Right atrium auricular region (tissue), 2 donors: Measurements from ENCODE around the gene SLC25A21. TPM values are rescaled to one million over a fixed set of nuclear protein-coding genes. Genes with fewer than 3 reads are reported as not detected.

Experiments
- DNase-seq: peaks from one replicate; pipeline ENCODE4 v3.0.0-alpha.2; 2019; ENCODE audit warnings: low spot score
- H3K27ac ChIP-seq, 2 donors: fragments of 200-600 bp; sonication (generic); 1 replicate in 1 of 2; 2 replicates in 1 of 2; pipeline ENCODE4 v1.5.1; 2016 to 2019
- H3K27me3 ChIP-seq, 2 donors: fragments of 200-600 bp; sonication (generic); one replicate each; pipeline versions ENCODE4 v1.5.1 to v1.6.0; 2017 to 2019
- H3K36me3 ChIP-seq: fragments of 200-600 bp; sonication (generic); one replicate; pipeline ENCODE4 v1.5.1; 2016
- H3K4me1 ChIP-seq, 2 donors: fragments of 200-600 bp; sonication (generic); one replicate each; pipeline versions ENCODE4 v1.5.1 to v1.6.0; 2017 to 2019
- H3K4me3 ChIP-seq, 2 donors: fragments of 200-600 bp; sonication (generic); 1 replicate in 1 of 2; 2 replicates in 1 of 2; pipeline ENCODE4 v1.5.1; 2017 to 2019; ENCODE audit warnings: mild to moderate bottlenecking in 1 of 2, moderate library complexity in 1 of 2
- H3K9me3 ChIP-seq, 2 donors: fragments of 200-600 bp; sonication (generic); one replicate each; pipeline ENCODE4 v1.5.1; 2019
- CTCF ChIP-seq, 2 donors: fragments of 200-600 bp; sonication (generic); IDR thresholded peaks; one replicate each; pipeline ENCODE4 v1.5.1; 2019; ENCODE audit warnings: antibody characterized with exemption in 2 of 2
- total RNA-seq, 2 donors: library from RNA; depleted of rRNA; stranded (reverse); fragments of >200 nt; gene quantifications; one replicate each; pipeline ENCODE4 v1.1.0, GENCODE V29; 2016

Gene SLC25A21
- total RNA-seq, 2 donors from 2014 or later = 0.55 to 0.93 TPM

- H3K4me1 ChIP-seq = no peaks in the 10 kb centered on the region
- no peak overlapping the region for H3K27ac ChIP-seq
- no peaks in the 10 kb centered on the region for H3K9me3 ChIP-seq
- H3K36me3 ChIP-seq = no peaks in the 10 kb centered on the region
- H3K4me3 ChIP-seq = no peak overlapping the region
- no peak for DNase-seq
- no peak for TF ChIP-seq CTCF (IDR thresholded peaks at IDR 0.05)
- no peaks in the 10 kb centered on the region for H3K27me3 ChIP-seq
Measured at GRCh38 chr14:37094502-37094901, 77.9 kb downstream of the SLC25A21 start.

DNA sequence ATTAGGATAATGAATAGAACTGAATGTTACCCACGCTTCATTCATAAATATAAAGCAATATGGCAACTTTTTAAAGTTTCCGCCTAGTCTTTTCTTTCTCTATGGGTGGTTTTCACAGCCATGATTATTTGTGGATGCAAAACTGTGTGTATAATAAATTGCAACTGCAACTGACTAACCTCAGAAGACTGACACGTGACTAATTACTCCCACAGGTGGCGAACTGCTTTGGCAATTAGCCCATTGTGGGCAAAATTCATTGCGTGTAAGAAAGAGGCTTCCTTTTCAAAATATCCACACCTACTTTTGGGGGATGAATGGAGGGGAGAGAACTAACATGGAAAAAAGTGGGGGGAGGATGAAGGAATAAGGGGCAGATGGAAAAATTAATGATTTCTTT, 79.0 kb downstream of the SLC25A21 start:
- Histone ChIP-seq H3K4me3 (no peak overlapping the region), H3K27me3 (no peaks in the 10 kb centered on the region), H3K27ac (no peak overlapping the region), H3K36me3 (no peaks in the 10 kb centered on the region), H3K9me3 (no peaks in the 10 kb centered on the region), H3K4me1 (no peaks in the 10 kb centered on the region)
- no peak for TF ChIP-seq CTCF (IDR thresholded peaks at IDR 0.05)
- DNase-seq = no peak

- Histone ChIP-seq H3K9me3 (no peaks in the 10 kb centered on the region), H3K4me1 (no peaks in the 10 kb centered on the region), H3K27me3 (no peaks in the 10 kb centered on the region), H3K36me3 (no peaks in the 10 kb centered on the region), H3K4me3 (no peak overlapping the region), H3K27ac (no peak overlapping the region)
- no peak for DNase-seq
- TF ChIP-seq CTCF (IDR thresholded peaks at IDR 0.05) = no peak
Measured at GRCh38 chr14:37091651-37092050, 80.8 kb downstream of the SLC25A21 start.

DNA sequence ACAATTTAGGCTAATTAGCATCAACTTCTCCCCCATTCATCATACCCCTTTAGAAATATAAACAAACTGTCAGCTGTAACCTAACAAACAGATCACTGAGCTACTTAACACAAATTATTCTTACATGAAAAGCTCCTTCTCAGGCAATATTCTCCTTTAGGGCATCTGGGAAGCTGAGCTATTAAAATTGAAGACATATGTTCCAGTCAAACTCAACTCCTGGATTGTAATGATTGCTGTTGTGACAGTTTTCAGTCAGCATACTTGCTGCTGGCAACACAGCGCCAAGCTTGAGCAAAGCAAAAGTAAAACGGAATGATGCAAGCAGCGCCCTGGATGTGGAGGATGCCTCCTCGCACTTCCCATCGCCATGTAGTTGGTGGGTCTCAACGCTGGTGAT, 82.4 kb downstream of the SLC25A21 start:
- Histone ChIP-seq H3K27ac (no peak overlapping the region), H3K9me3 (no peaks in the 10 kb centered on the region), H3K36me3 (no peaks in the 10 kb centered on the region), H3K4me3 (no peak overlapping the region), H3K27me3 (no peaks in the 10 kb centered on the region), H3K4me1 (no peaks in the 10 kb centered on the region)
- TF ChIP-seq CTCF (IDR thresholded peaks at IDR 0.05) = no peak
- no peak for DNase-seq

DNA sequence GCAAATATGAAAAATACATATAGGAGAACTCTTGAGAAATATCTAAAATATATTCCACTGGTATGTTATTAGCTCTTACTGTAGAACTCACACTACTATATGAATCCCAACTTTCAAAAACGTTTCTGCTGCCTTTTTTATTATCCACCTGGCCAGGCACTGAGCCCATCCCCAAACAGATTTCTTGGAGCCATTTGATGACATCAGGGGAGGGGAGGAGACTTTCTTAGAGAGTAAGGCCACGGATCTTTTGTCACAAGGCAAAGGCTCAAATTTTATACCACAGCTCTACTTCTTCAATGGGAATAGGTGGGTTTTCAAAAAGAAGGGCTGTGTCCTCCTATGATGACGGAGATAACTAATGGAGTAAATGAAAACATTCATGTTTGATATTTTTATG, 83.0 kb downstream of the SLC25A21 start:
- Histone ChIP-seq H3K27me3 (no peaks in the 10 kb centered on the region), H3K4me1 (no peaks in the 10 kb centered on the region), H3K36me3 (no peaks in the 10 kb centered on the region), H3K9me3 (no peaks in the 10 kb centered on the region), H3K4me3 (no peak overlapping the region), H3K27ac (no peak overlapping the region)
- no peak for DNase-seq
- no peak for TF ChIP-seq CTCF (IDR thresholded peaks at IDR 0.05)

- no peak for DNase-seq
- no peaks in the 10 kb centered on the region for H3K4me1 ChIP-seq
- H3K27ac ChIP-seq = no peak overlapping the region
- H3K4me3 ChIP-seq = no peak overlapping the region
- H3K9me3 ChIP-seq = no peaks in the 10 kb centered on the region
- H3K27me3 ChIP-seq = no peaks in the 10 kb centered on the region
- no peaks in the 10 kb centered on the region for H3K36me3 ChIP-seq
- TF ChIP-seq CTCF (IDR thresholded peaks at IDR 0.05) = no peak
Measured at GRCh38 chr14:37088356-37089215, 83.8 kb downstream of the SLC25A21 start.
